ENCODE results near the gene ANO3.
A peak's percentile ranks its signal among the peaks of the same experiment; 100 is the strongest.

Gene ANO3

DNA sequence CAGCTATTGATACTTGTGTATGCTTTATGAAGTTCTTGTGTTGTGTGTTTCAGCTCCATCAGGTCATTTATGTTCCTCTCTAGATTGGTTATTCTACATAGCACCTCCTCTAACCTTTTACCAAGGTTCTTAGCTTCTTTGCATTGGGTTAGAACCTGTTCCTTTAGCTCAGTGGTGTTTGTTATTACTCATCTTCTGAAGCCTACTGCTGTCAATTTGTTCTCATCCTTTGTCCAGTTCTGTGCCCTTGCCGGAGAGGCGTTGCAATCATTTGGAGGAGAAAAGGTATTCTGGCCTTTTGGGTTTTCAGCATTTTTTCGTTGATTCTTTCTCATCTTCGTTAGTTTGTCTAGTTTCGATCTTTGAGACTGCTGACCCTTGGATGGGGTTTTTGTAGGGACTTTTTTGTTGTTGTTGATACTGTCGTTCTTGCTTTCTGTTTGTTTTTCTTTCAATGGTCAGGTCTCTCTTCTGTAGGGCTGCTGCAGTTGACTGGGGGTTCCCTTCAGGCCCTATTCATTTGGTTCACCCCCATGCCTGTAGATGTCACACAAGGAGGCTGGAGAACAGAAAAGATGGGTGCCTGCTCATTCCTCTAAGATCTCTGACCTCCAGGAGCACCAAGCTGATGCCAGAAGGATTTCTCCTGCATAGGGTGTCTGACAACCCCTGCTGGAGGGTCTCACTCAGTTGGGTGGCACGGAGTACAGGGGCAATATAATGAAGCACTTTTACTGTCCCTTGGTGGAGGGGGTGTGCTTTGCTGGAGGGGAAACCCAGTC is 276.0 kb downstream of the ANO3 start:
- TF ChIP-seq, protein P1, sequence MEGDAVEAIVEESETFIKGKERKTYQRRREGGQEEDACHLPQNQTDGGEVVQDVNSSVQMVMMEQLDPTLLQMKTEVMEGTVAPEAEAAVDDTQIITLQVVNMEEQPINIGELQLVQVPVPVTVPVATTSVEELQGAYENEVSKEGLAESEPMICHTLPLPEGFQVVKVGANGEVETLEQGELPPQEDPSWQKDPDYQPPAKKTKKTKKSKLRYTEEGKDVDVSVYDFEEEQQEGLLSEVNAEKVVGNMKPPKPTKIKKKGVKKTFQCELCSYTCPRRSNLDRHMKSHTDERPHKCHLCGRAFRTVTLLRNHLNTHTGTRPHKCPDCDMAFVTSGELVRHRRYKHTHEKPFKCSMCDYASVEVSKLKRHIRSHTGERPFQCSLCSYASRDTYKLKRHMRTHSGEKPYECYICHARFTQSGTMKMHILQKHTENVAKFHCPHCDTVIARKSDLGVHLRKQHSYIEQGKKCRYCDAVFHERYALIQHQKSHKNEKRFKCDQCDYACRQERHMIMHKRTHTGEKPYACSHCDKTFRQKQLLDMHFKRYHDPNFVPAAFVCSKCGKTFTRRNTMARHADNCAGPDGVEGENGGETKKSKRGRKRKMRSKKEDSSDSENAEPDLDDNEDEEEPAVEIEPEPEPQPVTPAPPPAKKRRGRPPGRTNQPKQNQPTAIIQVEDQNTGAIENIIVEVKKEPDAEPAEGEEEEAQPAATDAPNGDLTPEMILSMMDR (IDR thresholded peaks at IDR 0.05; ENCODE audit: low read depth, low read length) = no peak
- no peak overlapping the region for H3K4me3 ChIP-seq (replicated peaks in 1 of 2; ENCODE audit: low read depth in 2 of 2, low read length in 2 of 2)
- no peak for DNase-seq (ENCODE audit: low read depth in 2 of 2)

DNA sequence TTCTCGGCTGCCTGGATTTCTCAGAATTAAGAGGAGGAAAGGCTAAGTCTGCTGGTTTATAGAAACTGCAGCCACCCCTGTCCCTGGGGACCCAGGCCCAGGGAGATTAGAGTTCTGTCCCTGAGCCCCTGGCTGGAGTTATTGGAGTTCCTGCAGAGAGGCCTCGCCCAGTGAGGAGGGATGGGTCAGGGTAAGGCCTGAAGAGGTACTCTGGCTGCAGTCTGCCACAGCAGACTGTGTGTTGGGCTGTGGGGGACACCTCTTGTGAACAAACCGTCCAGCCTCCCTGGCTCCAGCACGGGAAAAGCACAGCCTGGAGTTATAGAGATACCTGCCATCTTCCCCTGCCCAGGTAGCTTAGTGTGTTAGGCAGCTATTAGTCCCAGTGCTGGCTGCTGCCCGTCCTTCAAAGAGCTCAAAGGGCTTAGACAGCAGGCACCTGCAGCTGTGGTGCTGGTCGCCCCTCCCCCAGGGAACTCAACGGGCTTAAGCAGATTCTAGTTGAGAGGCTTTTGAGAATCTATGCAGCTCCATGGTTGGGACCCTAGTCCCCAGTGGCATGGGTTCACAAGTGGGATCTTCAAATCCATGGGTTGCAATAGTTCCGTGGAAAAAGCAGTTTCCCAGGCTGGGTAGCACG is 276.7 kb downstream of the ANO3 start:
- no peak overlapping the region for H3K4me3 ChIP-seq (replicated peaks in 1 of 2; ENCODE audit: low read depth in 2 of 2, low read length in 2 of 2)
- TF ChIP-seq, protein P1 (IDR thresholded peaks at IDR 0.05; ENCODE audit: low read depth, low read length) = no peak
- DNase-seq (ENCODE audit: low read depth in 2 of 2) = no peak

DNA sequence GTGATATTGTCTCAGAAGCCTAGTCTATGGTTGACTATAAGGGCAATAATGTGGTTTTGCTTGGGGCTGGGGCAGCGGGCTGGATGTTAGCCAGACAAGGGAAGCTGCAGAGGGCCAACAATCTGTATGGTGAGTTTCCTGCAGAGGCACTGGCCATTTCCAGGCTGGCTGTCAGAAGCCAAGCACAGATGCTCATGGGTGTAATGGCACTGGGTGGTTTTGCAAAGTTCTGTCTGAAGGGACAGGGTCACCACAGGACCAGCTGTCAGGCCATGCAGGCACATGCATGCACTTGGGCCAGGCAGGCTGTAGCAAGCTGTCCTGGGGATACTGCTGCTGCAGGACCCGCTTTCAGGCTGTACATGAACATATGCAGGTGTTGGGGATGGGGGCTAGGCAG is 281.8 kb downstream of the ANO3 start:
- TF ChIP-seq, protein P1 (IDR thresholded peaks at IDR 0.05; ENCODE audit: low read depth, low read length) = no peak
- no peak overlapping the region for H3K4me3 ChIP-seq (replicated peaks in 1 of 2; ENCODE audit: low read depth in 2 of 2, low read length in 2 of 2)
- no peak for DNase-seq (ENCODE audit: low read depth in 2 of 2)

DNA sequence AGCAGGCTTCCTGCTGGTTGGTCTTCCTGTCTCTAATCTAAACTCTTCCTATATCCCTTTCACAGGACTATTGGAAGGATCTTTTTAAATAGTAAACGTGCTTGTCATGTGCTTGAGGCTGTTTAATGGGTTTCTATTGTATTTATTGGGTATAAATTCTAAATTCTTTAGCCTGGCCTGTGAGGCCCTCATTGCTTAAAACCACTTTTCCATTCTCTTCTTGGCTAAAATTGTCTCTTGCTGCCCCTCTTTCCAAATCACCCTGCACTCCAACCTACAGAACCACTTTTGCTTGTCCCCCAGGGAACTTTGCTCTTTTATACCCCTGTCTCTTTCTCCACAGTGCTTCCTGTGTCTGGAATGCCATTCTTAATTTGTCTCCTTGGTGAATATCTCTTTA is 286.5 kb downstream of the ANO3 start:
- TF ChIP-seq, protein P1 (IDR thresholded peaks at IDR 0.05; ENCODE audit: low read depth, low read length) = no peak
- no peak overlapping the region for H3K4me3 ChIP-seq (replicated peaks in 1 of 2; ENCODE audit: low read depth in 2 of 2, low read length in 2 of 2)
- no peak for DNase-seq (ENCODE audit: low read depth in 2 of 2)

DNA sequence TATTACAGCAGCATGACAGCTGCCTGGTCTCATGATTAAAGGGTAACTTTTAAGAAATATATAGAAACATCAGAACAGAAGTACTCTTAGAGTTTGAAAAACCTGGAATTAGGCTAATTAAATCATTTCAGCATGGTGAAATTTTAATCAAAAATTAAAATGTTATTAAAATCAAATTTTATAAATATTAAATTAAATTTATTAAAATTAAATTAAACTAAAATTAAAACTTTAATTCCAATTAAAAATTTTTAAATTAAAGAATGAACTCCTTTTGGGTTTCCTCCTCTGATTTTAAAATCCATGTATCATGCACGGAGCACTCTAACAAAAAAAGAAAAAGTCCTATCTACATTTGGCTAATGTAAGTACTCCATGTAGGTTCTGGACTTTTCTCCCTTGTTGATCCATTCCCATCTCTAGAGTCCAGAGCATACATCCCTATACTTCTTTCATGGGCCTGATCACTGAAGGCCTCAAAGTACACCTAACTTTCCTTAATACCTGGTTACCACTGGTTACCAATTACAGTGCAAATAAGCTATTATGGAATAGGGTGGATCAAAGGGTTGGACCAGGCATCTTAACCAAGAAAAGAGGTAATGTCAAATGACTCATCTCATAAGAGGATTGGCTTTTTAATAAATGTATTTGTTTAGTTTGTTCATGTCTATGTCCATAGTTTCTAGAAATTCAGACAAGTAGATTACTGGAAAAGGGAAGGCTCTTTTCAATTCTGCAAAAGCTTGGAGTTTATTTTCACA is 288.5 kb downstream of the ANO3 start:
- TF ChIP-seq, protein P1 (IDR thresholded peaks at IDR 0.05; ENCODE audit: low read depth, low read length) = no peak
- no peak for DNase-seq (ENCODE audit: low read depth in 2 of 2)
- H3K4me3 ChIP-seq (replicated peaks in 1 of 2; ENCODE audit: low read depth in 2 of 2, low read length in 2 of 2) = no peak overlapping the region

DNA sequence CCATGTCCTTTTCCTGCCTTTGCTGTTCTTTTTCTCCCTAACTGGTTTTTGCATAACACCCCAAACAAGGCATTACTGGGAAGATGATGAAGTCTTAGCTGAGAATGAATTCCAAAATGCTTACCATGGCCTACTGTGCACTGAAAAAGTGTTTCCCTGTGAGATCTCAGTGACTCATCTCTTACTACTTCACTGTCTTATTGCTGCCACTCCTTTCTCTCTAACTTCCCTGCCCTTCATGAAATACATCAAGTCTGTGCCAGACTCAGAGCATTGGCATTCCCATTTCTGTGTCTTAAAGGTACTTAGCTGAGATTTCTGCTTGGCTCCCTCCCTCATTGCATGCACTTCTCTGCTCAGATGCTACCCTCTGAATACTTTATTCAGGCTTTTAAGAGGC is 289.2 kb downstream of the ANO3 start:
- H3K4me3 ChIP-seq (replicated peaks in 1 of 2; ENCODE audit: low read depth in 2 of 2, low read length in 2 of 2) = no peak overlapping the region
- TF ChIP-seq, protein P1 (IDR thresholded peaks at IDR 0.05; ENCODE audit: low read depth, low read length) = no peak
- DNase-seq (ENCODE audit: low read depth in 2 of 2) = peak; percentile 57 to 91
